Erythroblast (primary cell): Measurements from ENCODE around the gene CMIP.

Experiments used
- GATA1 ChIP-seq: IDR thresholded peaks from 2 replicates; pipeline ENCODE4 v1.6.1; 2011; ENCODE audit warnings: low read depth, mild to moderate bottlenecking, control low read depth, low read length, moderate library complexity
- POLR2A ChIP-seq: IDR thresholded peaks from 2 replicates; pipeline ENCODE4 v1.6.1; 2011; ENCODE audit warnings: mild to moderate bottlenecking, low read length

GRCh38 chr16:81435567-81435966, 9.0 kb upstream of the CMIP start:
- TF ChIP-seq POLR2A (no peak), GATA1 (no peak)
